Duodenal mucosa (tissue), 2 donors: ENCODE measurements around the gene ZNF14.
"Not testable (repeated sequence)": the region's sequence is repeated elsewhere in the genome, so short reads cannot be mapped to it uniquely, and the experiment has no call there.

Experiments
- H3K27ac ChIP-seq: one replicate; pipeline ENCODE4 v1.7.0; 2013; ENCODE audit warnings: low read depth, low read length
- H3K27me3 ChIP-seq, 2 donors: one replicate each; pipeline ENCODE4 v1.7.0; 2013; ENCODE audit warnings: low read length in 2 of 2, control low read depth in 1 of 2; ENCODE audit not compliant: insufficient read depth in 2 of 2, control insufficient read depth in 1 of 2
- H3K36me3 ChIP-seq, 2 donors: one replicate each; pipeline ENCODE4 v1.7.0; 2013; ENCODE audit warnings: low read length in 2 of 2, control low read depth in 1 of 2; ENCODE audit not compliant: insufficient read depth in 2 of 2, control insufficient read depth in 1 of 2
- H3K4me1 ChIP-seq, 2 donors: one replicate each; pipeline ENCODE4 v1.7.0; 2013; ENCODE audit warnings: low read length in 2 of 2, control low read depth in 1 of 2; ENCODE audit not compliant: insufficient read depth in 2 of 2, control insufficient read depth in 1 of 2
- H3K4me3 ChIP-seq, 2 donors: one replicate each; pipeline ENCODE4 v1.7.0; 2013; ENCODE audit warnings: low read length in 2 of 2, low read depth in 1 of 2
- H3K9ac ChIP-seq, 2 donors: one replicate each; pipeline ENCODE4 v1.7.0; 2013; ENCODE audit warnings: low read length in 2 of 2, low read depth in 1 of 2
- H3K9me3 ChIP-seq, 2 donors: one replicate each; pipeline ENCODE4 v1.7.0; 2013; ENCODE audit warnings: low read length in 2 of 2, control low read depth in 1 of 2; ENCODE audit not compliant: control insufficient read depth in 1 of 2

ZNF14 gene

DNA sequence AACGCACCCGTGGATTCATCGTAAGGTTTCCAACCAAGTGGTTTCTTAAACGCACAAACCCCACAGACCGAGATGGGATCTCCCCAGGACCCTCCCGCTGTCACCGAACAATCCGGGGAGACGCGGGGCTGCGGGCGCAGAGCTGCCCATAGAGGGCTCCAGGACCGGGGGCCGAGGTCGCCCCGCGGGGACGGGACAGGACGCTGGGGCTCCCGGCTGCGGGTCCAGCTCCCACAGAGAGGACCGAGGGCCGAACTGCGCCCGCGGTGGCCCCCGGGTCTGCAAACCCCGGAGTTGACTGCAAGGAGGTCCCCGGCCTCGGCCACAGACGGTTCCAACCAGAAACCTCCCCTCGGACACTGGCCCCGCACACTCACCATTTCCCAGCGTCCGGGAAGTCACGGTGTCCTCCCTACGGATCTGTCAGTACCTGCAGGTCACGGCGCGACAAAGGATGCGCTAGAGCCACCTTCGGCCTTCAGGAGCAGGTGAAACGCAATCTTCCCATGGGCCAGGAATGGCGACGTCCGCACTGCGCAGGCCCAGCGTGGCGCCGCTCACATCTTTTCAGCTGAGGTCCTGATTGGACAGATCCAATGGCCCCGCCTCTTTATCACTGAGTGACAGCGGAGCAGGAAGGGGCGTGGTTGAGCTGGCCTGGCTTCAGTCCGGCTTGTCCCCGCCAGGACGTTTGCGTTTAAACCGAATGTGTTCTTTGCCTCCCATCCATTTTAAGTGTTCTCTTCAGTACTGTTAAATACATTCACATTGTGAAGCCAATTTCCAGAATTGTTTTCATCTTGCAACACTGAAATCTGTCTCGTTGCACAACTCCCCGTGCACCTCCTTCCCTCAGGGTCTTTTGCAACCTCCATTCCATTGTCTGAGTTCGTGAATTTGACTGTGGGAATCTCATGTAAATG, at the start of gene ZNF14:
Gene ZNF14, minus strand, starts transcription at position 534 of the 923 bp plus-strand sequence. Its CDS starts 154 bp downstream, at position 380.
- Histone ChIP-seq H3K9me3 (peaks cover 11 to 21% of the 10 kb centered on the region in 2 donors), H3K9ac (peak within 1 kb of the TSS; percentile 62 to 89), H3K4me1 (no peaks in the 10 kb centered on the region), H3K4me3 (peak within 1 kb of the TSS; percentile 83 to 97), H3K27ac (no peak within 1 kb of the TSS), H3K27me3 (no peaks in the 10 kb centered on the region), H3K36me3 (no peaks in the 10 kb centered on the region)

- H3K4me3 ChIP-seq, H3K9me3 ChIP-seq, H3K36me3 ChIP-seq, H3K27me3 ChIP-seq, H3K9ac ChIP-seq, H3K27ac ChIP-seq, H3K4me1 ChIP-seq: not testable (repeated sequence)
These were observed 48.9 kb upstream of the ZNF14 start for GRCh38 chr19:19781791-19782190.

DNA sequence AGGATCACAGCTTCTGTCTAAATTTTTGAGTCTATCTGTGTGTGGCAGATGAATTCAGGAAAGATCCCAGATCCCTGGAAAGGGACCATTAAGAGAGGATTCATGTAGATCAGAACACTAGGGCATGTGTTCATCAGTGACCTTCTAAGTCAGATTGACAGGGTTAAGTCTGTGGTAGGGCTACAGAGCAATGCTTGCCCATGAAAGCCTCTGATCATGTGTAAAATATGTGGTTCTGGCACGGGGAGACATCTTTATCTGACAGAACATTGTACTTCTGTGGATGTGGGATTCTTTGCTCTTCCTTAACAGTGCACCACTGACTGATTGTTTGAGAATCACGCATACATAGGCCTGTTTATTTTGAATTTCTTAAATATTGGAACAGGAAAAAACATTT, 45.8 kb upstream of the ZNF14 start:
- no peaks in the 10 kb centered on the region for H3K36me3 ChIP-seq
- H3K9me3 ChIP-seq, result peaks cover 3 to 9% of the 10 kb centered on the region in 2 donors
- H3K4me3 ChIP-seq, result no peak overlapping the region
- H3K9ac ChIP-seq, result no peak overlapping the region
- H3K4me1 ChIP-seq, result peaks cover 15 to 24% of the 10 kb centered on the region in 2 donors
- H3K27ac ChIP-seq, result no peak overlapping the region
- H3K27me3 ChIP-seq, result no peaks in the 10 kb centered on the region

GRCh38 chr19:19777692-19778091, 44.8 kb upstream of the ZNF14 start:
- H3K4me3 ChIP-seq, result peak overlapping the region; percentile 87 to 90
- no peaks in the 10 kb centered on the region for H3K36me3 ChIP-seq
- H3K27ac ChIP-seq, result no peak overlapping the region
- no peaks in the 10 kb centered on the region for H3K27me3 ChIP-seq
- peaks cover 15 to 24% of the 10 kb centered on the region in 2 donors for H3K4me1 ChIP-seq
- peaks cover 3 to 9% of the 10 kb centered on the region in 2 donors for H3K9me3 ChIP-seq
- H3K9ac ChIP-seq, result no peak overlapping the region

DNA sequence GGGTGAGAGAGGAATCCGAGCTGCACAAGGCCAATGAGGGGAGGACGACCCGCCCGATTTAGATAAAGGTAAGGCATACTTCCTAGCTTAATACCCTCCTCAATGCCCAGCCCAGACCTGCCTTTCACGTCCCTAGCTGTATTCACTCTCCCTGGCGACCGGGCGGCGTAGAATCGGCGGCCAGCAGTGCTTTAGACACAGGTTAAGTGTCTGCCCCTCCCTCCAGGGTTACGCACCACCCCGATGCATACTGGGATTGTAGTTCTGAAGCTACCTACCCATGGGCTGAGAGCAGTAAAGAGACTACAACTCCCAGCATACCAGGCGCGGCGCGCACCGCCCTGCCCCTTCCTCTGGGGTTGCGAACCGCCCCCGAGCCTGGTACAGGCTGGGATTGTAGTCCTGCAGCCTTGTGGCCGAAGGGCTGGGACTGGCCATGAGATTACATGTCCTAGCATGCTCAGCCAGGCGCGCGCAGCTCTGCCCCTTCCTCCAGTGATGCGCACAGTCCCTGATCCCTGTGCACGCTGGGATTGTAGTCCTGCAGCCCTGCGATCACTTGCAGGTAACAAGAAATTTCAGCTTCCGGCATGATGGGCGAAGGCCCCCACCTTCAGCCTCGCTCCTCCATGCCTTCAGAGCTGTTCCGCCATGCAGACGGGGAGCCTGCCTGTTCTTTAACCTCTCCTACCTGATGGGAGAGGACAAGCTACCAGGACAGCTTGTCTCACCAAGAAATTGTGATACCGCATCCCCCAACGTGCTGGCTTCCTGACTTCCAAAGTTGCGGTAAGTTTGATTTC, 43.5 kb upstream of the ZNF14 start:
- Histone ChIP-seq H3K36me3 (no peaks in the 10 kb centered on the region), H3K9me3 (peaks cover 3 to 9% of the 10 kb centered on the region in 2 donors), H3K27ac (peak overlapping the region; percentile 47), H3K27me3 (no peaks in the 10 kb centered on the region), H3K9ac (peak overlapping the region; percentile 79 to 80), H3K4me1 (peaks cover 15 to 24% of the 10 kb centered on the region in 2 donors), H3K4me3 (peak overlapping the region; percentile 87 to 90)

GRCh38 chr19:19775891-19776205, 42.9 kb upstream of the ZNF14 start:
- H3K27ac ChIP-seq, result peak overlapping the region; percentile 7
- H3K4me1 ChIP-seq, result peaks cover 15 to 24% of the 10 kb centered on the region in 2 donors
- H3K4me3 ChIP-seq, result peak overlapping the region; percentile 87 to 90
- H3K9ac ChIP-seq, result peak overlapping the region; percentile 79 to 80
- H3K36me3 ChIP-seq, result no peaks in the 10 kb centered on the region
- no peaks in the 10 kb centered on the region for H3K27me3 ChIP-seq
- H3K9me3 ChIP-seq, result peaks cover 3 to 4% of the 10 kb centered on the region in 2 donors

GRCh38 chr19:19774354-19775033, 41.6 kb upstream of the ZNF14 start:
- no peak overlapping the region for H3K4me3 ChIP-seq
- no peak overlapping the region for H3K9ac ChIP-seq
- no peaks in the 10 kb centered on the region for H3K36me3 ChIP-seq
- no peaks in the 10 kb centered on the region for H3K9me3 ChIP-seq
- H3K4me1 ChIP-seq, result peaks cover 15 to 24% of the 10 kb centered on the region in 2 donors
- no peak overlapping the region for H3K27ac ChIP-seq
- H3K27me3 ChIP-seq, result no peaks in the 10 kb centered on the region

GRCh38 chr19:19771963-19772362, 39.1 kb upstream of the ZNF14 start:
- not testable (repeated sequence) for H3K9ac ChIP-seq, H3K27me3 ChIP-seq, H3K4me3 ChIP-seq, H3K36me3 ChIP-seq, H3K9me3 ChIP-seq, H3K27ac ChIP-seq
- H3K4me1 ChIP-seq, result peaks cover 8 to 14% of the 10 kb centered on the region in 2 donors

DNA sequence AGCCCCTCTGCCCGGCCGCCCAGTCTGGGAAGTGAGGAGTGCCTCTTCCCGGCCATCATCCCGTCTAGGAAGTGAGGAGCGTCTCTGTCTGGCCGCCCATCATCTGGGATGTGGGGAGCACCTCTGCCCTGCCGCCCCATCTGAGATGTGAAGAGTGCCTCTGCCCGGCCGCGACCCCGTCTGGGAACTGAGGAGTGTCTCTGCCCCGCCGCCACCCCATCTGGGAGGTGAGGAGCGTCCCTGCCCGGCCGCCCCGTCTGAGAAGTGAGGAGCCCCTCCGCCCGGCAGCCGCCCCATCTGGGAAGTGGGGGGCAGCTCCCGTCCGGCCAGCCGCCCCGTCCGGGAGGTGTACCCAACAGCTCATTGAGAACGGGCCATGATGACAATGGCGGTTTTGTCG, 37.1 kb upstream of the ZNF14 start:
- H3K4me3 ChIP-seq, H3K36me3 ChIP-seq, H3K9me3 ChIP-seq, H3K9ac ChIP-seq, H3K4me1 ChIP-seq, H3K27me3 ChIP-seq, H3K27ac ChIP-seq: not testable (repeated sequence)

DNA sequence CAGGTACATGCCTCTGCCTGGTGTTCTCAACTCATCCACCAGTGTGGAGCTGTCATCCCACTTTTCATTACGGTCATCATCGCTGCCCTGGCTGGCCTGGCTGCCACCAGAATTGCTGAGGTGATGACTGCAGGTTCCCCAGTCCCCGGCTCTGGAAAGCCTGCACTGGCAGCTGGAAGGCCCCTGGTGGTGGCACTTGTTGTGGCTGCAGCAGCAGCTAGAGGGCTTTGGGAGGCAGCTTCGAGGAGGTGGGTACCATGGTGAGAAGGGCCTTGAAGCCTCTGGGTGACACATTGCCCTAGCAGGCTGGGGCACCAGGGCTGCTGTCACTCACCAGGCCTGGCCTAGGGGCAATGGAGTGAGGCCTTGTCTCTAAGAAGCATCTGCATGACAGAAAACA, 25.3 kb upstream of the ZNF14 start:
- peaks cover 8 to 10% of the 10 kb centered on the region in 2 donors for H3K9me3 ChIP-seq
- no peaks in the 10 kb centered on the region for H3K4me1 ChIP-seq
- H3K4me3 ChIP-seq, result no peak overlapping the region
- H3K27ac ChIP-seq, result no peak overlapping the region
- no peaks in the 10 kb centered on the region for H3K36me3 ChIP-seq
- no peaks in the 10 kb centered on the region for H3K27me3 ChIP-seq
- H3K9ac ChIP-seq, result no peak overlapping the region
